ENCODE data around the gene DYRK3. TPM values are rescaled to one million over a fixed set of nuclear protein-coding genes. Genes with fewer than 3 reads are reported as not detected.

DYRK3 gene
- total and polyA plus RNA-seq, 9 of the 15 experiments (the other 6 are each of a cell fraction or from before 2014, with no cell fraction given) = 4.5 to 33.7 (median 25.7) TPM

GRCh38 chr1:206651958-206652890 is 16.9 kb downstream of the DYRK3 start (continued):
- TF ChIP-seq ATF6 (CRISPR knock-in tag; IDR thresholded peaks at IDR 0.05) = no peak
- TF ChIP-seq NONO (IDR thresholded peaks at IDR 0.05; ENCODE audit: low read depth in 2 of 2, low read length in 1 of 2) = peak in 1 of 2 experiments; percentile 50; a peak in 1 of 4 replicates
- no peak for TF ChIP-seq CGGBP1 (CRISPR knock-in tag; IDR thresholded peaks at IDR 0.05)
- TF ChIP-seq CSDE1 (IDR thresholded peaks at IDR 0.05) = no peak
- TF ChIP-seq SREBF1 (IDR thresholded peaks at IDR 0.05; ENCODE audit: borderline replicate concordance, low read depth, low read length) = no peak
- no peak for TF ChIP-seq POLR2B (IDR thresholded peaks at IDR 0.05; ENCODE audit: low read depth, partially characterized antibody)
- TF ChIP-seq CCNT2 (IDR thresholded peaks at IDR 0.05; ENCODE audit: borderline replicate concordance, extremely low read depth, insufficient read length, low read depth, low read length) = peak; percentile 86
- no peak for TF ChIP-seq KAT2B (IDR thresholded peaks at IDR 0.05; ENCODE audit: low read depth, low read length)
- TF ChIP-seq MTA2 (IDR thresholded peaks at IDR 0.05; ENCODE audit: low read depth) = peak; percentile 98
- peak; percentile 92; the same call in 1 of the 2 replicates for TF ChIP-seq ZNF592 (IDR thresholded peaks at IDR 0.05)
- no peak for TF ChIP-seq ZNF407 (IDR thresholded peaks at IDR 0.05; ENCODE audit: low read depth)
